Measurements from ENCODE around the gene PCSK4. TPM values are rescaled to one million over a fixed set of nuclear protein-coding genes. Genes with fewer than 3 reads are reported as not detected.

Gene PCSK4
- total RNA-seq, 1 donor, result 1.4 TPM

GRCh38 chr19:1514986-1515721 is 25.0 kb upstream of the PCSK4 start:
- DNase-seq (ENCODE audit: insufficient read length, low spot score, missing footprints), result peak; percentile 87
- Histone ChIP-seq H3K36me3 (ENCODE audit: insufficient read depth, low read length) (no peaks in the 10 kb centered on the region), H3K27me3 (ENCODE audit: insufficient read depth, low read length) (peaks cover 21% of the 10 kb centered on the region), H3K4me2 (ENCODE audit: insufficient read depth, low read length) (no peak overlapping the region), H3K79me2 (ENCODE audit: insufficient read depth, low read length) (no peaks in the 10 kb centered on the region), H3K9me3 (ENCODE audit: low read depth, low read length) (no peaks in the 10 kb centered on the region), H4K20me1 (ENCODE audit: insufficient read depth, low read length) (no peaks in the 10 kb centered on the region), H3K27ac (ENCODE audit: low read depth, low read length) (no peak overlapping the region), H2AFZ (ENCODE audit: low read length) (no peak overlapping the region), H3K4me1 (ENCODE audit: insufficient read depth, low read length) (no peaks in the 10 kb centered on the region), H3K4me3 (ENCODE audit: insufficient read depth, low read length) (no peak overlapping the region)
- TF ChIP-seq, protein P1, sequence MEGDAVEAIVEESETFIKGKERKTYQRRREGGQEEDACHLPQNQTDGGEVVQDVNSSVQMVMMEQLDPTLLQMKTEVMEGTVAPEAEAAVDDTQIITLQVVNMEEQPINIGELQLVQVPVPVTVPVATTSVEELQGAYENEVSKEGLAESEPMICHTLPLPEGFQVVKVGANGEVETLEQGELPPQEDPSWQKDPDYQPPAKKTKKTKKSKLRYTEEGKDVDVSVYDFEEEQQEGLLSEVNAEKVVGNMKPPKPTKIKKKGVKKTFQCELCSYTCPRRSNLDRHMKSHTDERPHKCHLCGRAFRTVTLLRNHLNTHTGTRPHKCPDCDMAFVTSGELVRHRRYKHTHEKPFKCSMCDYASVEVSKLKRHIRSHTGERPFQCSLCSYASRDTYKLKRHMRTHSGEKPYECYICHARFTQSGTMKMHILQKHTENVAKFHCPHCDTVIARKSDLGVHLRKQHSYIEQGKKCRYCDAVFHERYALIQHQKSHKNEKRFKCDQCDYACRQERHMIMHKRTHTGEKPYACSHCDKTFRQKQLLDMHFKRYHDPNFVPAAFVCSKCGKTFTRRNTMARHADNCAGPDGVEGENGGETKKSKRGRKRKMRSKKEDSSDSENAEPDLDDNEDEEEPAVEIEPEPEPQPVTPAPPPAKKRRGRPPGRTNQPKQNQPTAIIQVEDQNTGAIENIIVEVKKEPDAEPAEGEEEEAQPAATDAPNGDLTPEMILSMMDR (IDR thresholded peaks at IDR 0.05; ENCODE audit: extremely low read depth, low read depth, low read length), result no peak

DNA sequence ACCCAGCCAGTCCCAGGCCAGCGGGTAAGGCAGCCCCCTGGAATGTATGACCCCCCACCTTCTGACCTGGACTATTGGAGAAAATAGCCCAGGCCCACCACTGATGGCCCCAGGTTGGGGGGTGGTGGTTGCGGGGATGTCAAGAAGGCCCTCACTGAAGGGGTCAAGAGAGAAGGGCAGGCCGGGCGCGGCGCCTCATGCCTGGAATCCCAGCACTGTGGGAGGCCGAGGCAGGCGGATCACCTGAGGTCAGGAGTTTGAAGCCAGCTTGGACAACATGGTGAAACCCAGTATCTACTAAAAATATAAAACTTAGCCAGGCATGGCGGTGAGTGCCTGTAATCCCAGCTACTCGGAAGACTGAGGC is 24.1 kb upstream of the PCSK4 start:
- no peak overlapping the region for H3K27ac ChIP-seq (ENCODE audit: low read depth, low read length)
- no peaks in the 10 kb centered on the region for H4K20me1 ChIP-seq (ENCODE audit: insufficient read depth, low read length)
- DNase-seq (ENCODE audit: insufficient read length, low spot score, missing footprints), result no peak
- no peak overlapping the region for H3K4me2 ChIP-seq (ENCODE audit: insufficient read depth, low read length)
- H2AFZ ChIP-seq (ENCODE audit: low read length), result no peak overlapping the region
- no peak overlapping the region for H3K4me3 ChIP-seq (ENCODE audit: insufficient read depth, low read length)
- H3K4me1 ChIP-seq (ENCODE audit: insufficient read depth, low read length), result no peaks in the 10 kb centered on the region
- H3K36me3 ChIP-seq (ENCODE audit: insufficient read depth, low read length), result no peaks in the 10 kb centered on the region
- no peaks in the 10 kb centered on the region for H3K9me3 ChIP-seq (ENCODE audit: low read depth, low read length)
- TF ChIP-seq, protein P1 (IDR thresholded peaks at IDR 0.05; ENCODE audit: extremely low read depth, low read depth, low read length), result no peak
- no peaks in the 10 kb centered on the region for H3K79me2 ChIP-seq (ENCODE audit: insufficient read depth, low read length)
- H3K27me3 ChIP-seq (ENCODE audit: insufficient read depth, low read length), result peaks cover 26% of the 10 kb centered on the region

- H3K4me1 ChIP-seq (ENCODE audit: insufficient read depth, low read length), result no peaks in the 10 kb centered on the region
- peak overlapping the region; percentile 53 for H3K4me3 ChIP-seq (ENCODE audit: insufficient read depth, low read length)
- H3K27me3 ChIP-seq (ENCODE audit: insufficient read depth, low read length), result peaks cover 26% of the 10 kb centered on the region
- no peaks in the 10 kb centered on the region for H3K79me2 ChIP-seq (ENCODE audit: insufficient read depth, low read length)
- no peaks in the 10 kb centered on the region for H4K20me1 ChIP-seq (ENCODE audit: insufficient read depth, low read length)
- peak overlapping the region; percentile 39 for H3K4me2 ChIP-seq (ENCODE audit: insufficient read depth, low read length)
- DNase-seq (ENCODE audit: insufficient read length, low spot score, missing footprints), result peak; percentile 96
- peaks cover under 1% of the 10 kb centered on the region for H3K9me3 ChIP-seq (ENCODE audit: low read depth, low read length)
- TF ChIP-seq, protein P1 (IDR thresholded peaks at IDR 0.05; ENCODE audit: extremely low read depth, low read depth, low read length), result peak; percentile 56
- H2AFZ ChIP-seq (ENCODE audit: low read length), result no peak overlapping the region
- no peaks in the 10 kb centered on the region for H3K36me3 ChIP-seq (ENCODE audit: insufficient read depth, low read length)
- H3K27ac ChIP-seq (ENCODE audit: low read depth, low read length), result no peak overlapping the region
Observed at GRCh38 chr19:1513499-1514294, 23.5 kb upstream of the PCSK4 start.
